Prostate gland (tissue), 2 donors: Measurements from ENCODE around the gene HMGB3. TPM values are rescaled to one million over a fixed set of nuclear protein-coding genes. Genes with fewer than 3 reads are reported as not detected.

Experiments used
- DNase-seq: peaks from one replicate; pipeline ENCODE4 v3.0.0-alpha.2; 2019; ENCODE audit warnings: low spot score
- H3K27ac ChIP-seq, 2 donors: fragments of 200-600 bp; sonication (generic); 2 replicates each; pipeline ENCODE4 v1.5.1; 2017 to 2019
- H3K27me3 ChIP-seq: fragments of 200-600 bp; sonication (generic); replicated peaks from 2 replicates; pipeline ENCODE4 v1.5.1; 2019; ENCODE audit not compliant: insufficient read depth
- H3K36me3 ChIP-seq, 2 donors: fragments of 200-600 bp; sonication (generic); 1 replicate in 1 of 2; 2 replicates in 1 of 2; pipeline versions ENCODE4 v1.5.1 to v1.8.1; 2017 to 2019
- H3K4me1 ChIP-seq: fragments of 200-600 bp; sonication (generic); replicated peaks from 2 replicates; pipeline ENCODE4 v1.5.1; 2019
- H3K4me3 ChIP-seq, 2 donors: fragments of 200-600 bp; sonication (generic); 2 replicates each; pipeline ENCODE4 v1.5.1; 2017 to 2019
- H3K9me3 ChIP-seq: fragments of 200-600 bp; sonication (generic); 2 replicates; pipeline ENCODE4 v1.5.1; 2017
- CTCF ChIP-seq, 4 experiments: fragments of 200-600 bp in 2 of 4; fragments of 450-650 bp in 2 of 4; sonication (generic) in 2 of 4; IDR thresholded peaks; 1 replicate in 3 of 4; 2 replicates in 1 of 4; pipeline ENCODE4 v1.5.1; 2016 to 2019; ENCODE audit warnings: antibody characterized with exemption in 4 of 4, mild to moderate bottlenecking in 2 of 4, moderate library complexity in 2 of 4
- POLR2A ChIP-seq: fragments of 450-650 bp; IDR thresholded peaks from one replicate; pipeline ENCODE4 v1.6.1; 2016; ENCODE audit warnings: antibody characterized with exemption, mild to moderate bottlenecking
- POLR2AphosphoS5 ChIP-seq: sonication (generic); formaldehyde crosslinking; IDR thresholded peaks from one replicate; pipeline ENCODE4 v1.6.1; 2017; ENCODE audit warnings: antibody characterized with exemption
- WGBS: methylation state at CpG from one replicate; pipeline ENCODE4 v1.1.5; 2018; 5-methylcytosine and 5-hydroxymethylcytosine counted together
- intact Hi-C: fragments of 100-400 bp; cut with DNase I; formaldehyde crosslinking; loops from one replicate; pipeline ENCODE4 v1.14.2; 2022
- total RNA-seq, 2 donors: library from RNA; depleted of rRNA; stranded (reverse); fragments of >200 nt; gene quantifications; one replicate each; pipeline ENCODE4 v1.1.0, GENCODE V29; 2016

The HMGB3 gene
- total RNA-seq, 2 donors from 2014 or later: 7.5 to 11.8 TPM

- intact Hi-C loops: no loop called here
- TF ChIP-seq POLR2AphosphoS5 (no peak), POLR2A (no peak), CTCF (IDR thresholded peaks at IDR 0.05) (no peak)
- WGBS: 100% methylated on average over 5 of the region's 5 CpGs
- Histone ChIP-seq H3K36me3 (no peaks in the 10 kb centered on the region), H3K27me3 (no peaks in the 10 kb centered on the region), H3K27ac (no peak overlapping the region), H3K4me3 (no peak overlapping the region), H3K9me3 (no peaks in the 10 kb centered on the region), H3K4me1 (no peaks in the 10 kb centered on the region)
- no peak for DNase-seq
Observed at GRCh38 chrX:151013164-151013743, 30.1 kb downstream of the HMGB3 start.

GRCh38 chrX:151015684-151016083 lies 32.5 kb downstream of the HMGB3 start:
- Histone ChIP-seq H3K9me3 (no peaks in the 10 kb centered on the region), H3K4me1 (no peaks in the 10 kb centered on the region), H3K27ac (no peak overlapping the region), H3K4me3 (no peak overlapping the region), H3K36me3 (no peaks in the 10 kb centered on the region), H3K27me3 (no peaks in the 10 kb centered on the region)
- TF ChIP-seq POLR2AphosphoS5: no peak
- no peak for TF ChIP-seq CTCF (IDR thresholded peaks at IDR 0.05)
- TF ChIP-seq POLR2A: no peak
- DNase-seq: no peak
- 83% methylated on average over 4 of the region's 4 CpGs for WGBS
- intact Hi-C loops: no loop called here

GRCh38 chrX:151019856-151020255 lies 36.7 kb downstream of the HMGB3 start:
- H3K27me3 ChIP-seq: no peaks in the 10 kb centered on the region
- no peaks in the 10 kb centered on the region for H3K4me1 ChIP-seq
- H3K9me3 ChIP-seq: no peaks in the 10 kb centered on the region
- WGBS: 69% methylated on average over 2 of the region's 2 CpGs
- no peak overlapping the region for H3K27ac ChIP-seq
- TF ChIP-seq POLR2A (no peak), CTCF (IDR thresholded peaks at IDR 0.05) (no peak), POLR2AphosphoS5 (no peak)
- intact Hi-C loops: no loop called here
- H3K36me3 ChIP-seq: no peaks in the 10 kb centered on the region
- H3K4me3 ChIP-seq: no peak overlapping the region
- DNase-seq: no peak

GRCh38 chrX:151030845-151031244 lies 47.7 kb downstream of the HMGB3 start:
- no peak overlapping the region for H3K4me3 ChIP-seq
- H3K27me3 ChIP-seq: no peaks in the 10 kb centered on the region
- no peaks in the 10 kb centered on the region for H3K36me3 ChIP-seq
- H3K9me3 ChIP-seq: no peaks in the 10 kb centered on the region
- no peak for DNase-seq
- H3K27ac ChIP-seq: no peak overlapping the region
- intact Hi-C loops: no loop called here
- H3K4me1 ChIP-seq: no peaks in the 10 kb centered on the region
- TF ChIP-seq CTCF (IDR thresholded peaks at IDR 0.05) (no peak), POLR2A (no peak), POLR2AphosphoS5 (no peak)

GRCh38 chrX:151031391-151031975 lies 48.3 kb downstream of the HMGB3 start:
- no peak for DNase-seq
- no peaks in the 10 kb centered on the region for H3K9me3 ChIP-seq
- TF ChIP-seq POLR2AphosphoS5 (no peak), CTCF (IDR thresholded peaks at IDR 0.05) (no peak), POLR2A (no peak)
- no peaks in the 10 kb centered on the region for H3K4me1 ChIP-seq
- intact Hi-C loops: no loop called here
- H3K27me3 ChIP-seq: no peaks in the 10 kb centered on the region
- 61% methylated on average over 7 of the region's 7 CpGs for WGBS
- H3K27ac ChIP-seq: no peak overlapping the region
- no peak overlapping the region for H3K4me3 ChIP-seq
- H3K36me3 ChIP-seq: no peaks in the 10 kb centered on the region
